Measurements from ENCODE around the gene ZNF423.

DNA sequence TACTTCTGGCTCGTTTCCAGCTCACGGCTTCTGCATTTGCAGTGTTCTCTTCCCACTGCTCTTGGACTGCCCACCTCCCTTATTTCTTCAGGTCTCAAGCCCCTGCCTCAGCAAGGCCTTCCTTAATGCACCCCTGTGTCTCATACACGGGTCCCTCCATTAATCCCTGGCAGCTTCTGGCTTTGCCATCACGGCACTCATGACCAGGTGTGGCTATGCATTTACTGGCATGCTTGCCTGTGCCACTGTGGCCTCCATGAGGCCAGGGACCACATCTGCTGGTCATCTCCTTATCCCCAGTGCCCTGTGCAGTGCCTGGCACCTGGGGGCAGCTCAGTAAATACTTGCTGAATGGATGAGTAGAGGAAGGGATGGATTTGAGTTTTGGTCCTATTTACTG, 368.2 kb downstream of the ZNF423 start:
- no peak for TF ChIP-seq POLR2AphosphoS5 (IDR thresholded peaks at IDR 0.05)
- no peak for TF ChIP-seq CTCF (IDR thresholded peaks at IDR 0.05)
- TF ChIP-seq POLR2A (IDR thresholded peaks at IDR 0.05) = no peak
